Vagina (tissue), 2 donors: ENCODE results near the gene FBXO8. TPM values are rescaled to one million over a fixed set of nuclear protein-coding genes. Genes with fewer than 3 reads are reported as not detected.
"Not testable (repeated sequence)": the region's sequence is repeated elsewhere in the genome, so short reads cannot be mapped to it uniquely, and the experiment has no call there.

Experiments
- DNase-seq, 2 donors: peaks; one replicate each; pipeline ENCODE4 v3.0.0-alpha.2; 2017; ENCODE audit errors: extremely low spot score in 2 of 2
- H3K27ac ChIP-seq: fragments of 200-600 bp; sonication (generic); one replicate; pipeline ENCODE4 v1.5.1; 2019
- H3K27me3 ChIP-seq: fragments of 200-600 bp; sonication (generic); one replicate; pipeline ENCODE4 v1.5.1; 2019
- H3K36me3 ChIP-seq, 2 donors: fragments of 200-600 bp; sonication (generic); one replicate each; pipeline ENCODE4 v1.5.1; 2017 to 2019
- H3K4me1 ChIP-seq: fragments of 200-600 bp; sonication (generic); one replicate; pipeline ENCODE4 v1.5.1; 2019
- H3K4me3 ChIP-seq, 2 donors: fragments of 200-600 bp; sonication (generic); 1 replicate in 1 of 2; 2 replicates in 1 of 2; pipeline ENCODE4 v1.5.1; 2016 to 2019
- H3K9me3 ChIP-seq: fragments of 200-600 bp; sonication (generic); one replicate; pipeline ENCODE4 v1.5.1; 2019
- POLR2A ChIP-seq, 2 donors: fragments of 450-650 bp; IDR thresholded peaks; one replicate each; pipeline ENCODE4 v1.6.1; 2017; ENCODE audit warnings: antibody characterized with exemption in 2 of 2, mild to moderate bottlenecking in 2 of 2, moderate library complexity in 2 of 2
- POLR2AphosphoS5 ChIP-seq, 2 donors: sonication (generic); formaldehyde crosslinking; IDR thresholded peaks; one replicate each; pipeline ENCODE4 v1.9.0; 2017; ENCODE audit warnings: antibody characterized with exemption in 2 of 2, mild to moderate bottlenecking in 2 of 2, low read depth in 1 of 2; ENCODE audit not compliant: insufficient read depth in 1 of 2
- intact Hi-C: fragments of 100-400 bp; cut with DNase I; formaldehyde crosslinking; loops from one replicate; pipeline ENCODE4 v1.15.1; 2023
- total RNA-seq: library from RNA; depleted of rRNA; stranded (reverse); fragments of >200 nt; gene quantifications from one replicate; pipeline ENCODE4 v1.2.3, GENCODE V29; 2016
- TF ChIP-seq, protein P1 (sequence below), 3 experiments: fragments of 450-650 bp in 2 of 3; fragments of 200-600 bp in 1 of 3; sonication (generic) in 1 of 3; IDR thresholded peaks; one replicate each; pipeline ENCODE4 v1.5.1; 2017 to 2019; ENCODE audit warnings: antibody characterized with exemption in 3 of 3, mild to moderate bottlenecking in 2 of 3, moderate library complexity in 2 of 3

Gene FBXO8
- total RNA-seq, 1 donor from 2014 or later = 24.3 TPM

DNA sequence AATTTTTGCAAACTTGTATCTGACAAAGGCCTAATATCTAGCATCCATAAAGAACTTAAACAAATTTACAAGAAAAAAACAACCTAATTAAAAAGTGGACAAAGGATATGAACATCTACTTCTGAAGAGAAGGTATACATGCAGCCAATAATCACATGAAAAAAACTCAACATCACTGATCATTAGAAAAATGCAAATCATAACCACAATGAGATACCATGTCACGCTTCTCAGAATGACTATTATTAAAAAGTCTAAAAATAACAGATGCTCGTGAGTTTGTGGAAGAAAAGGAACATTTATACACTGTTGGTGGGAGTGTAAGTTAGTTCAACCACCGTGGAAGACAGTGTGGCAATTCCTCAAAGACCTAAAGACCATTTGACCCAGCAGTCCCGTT, 24.2 kb upstream of the FBXO8 start:
- DNase-seq = no peak
- H3K4me3 ChIP-seq = no peak overlapping the region
- no peaks in the 10 kb centered on the region for H3K27me3 ChIP-seq
- H3K9me3 ChIP-seq = no peaks in the 10 kb centered on the region
- H3K27ac ChIP-seq = no peak overlapping the region
- no peaks in the 10 kb centered on the region for H3K4me1 ChIP-seq
- TF ChIP-seq POLR2AphosphoS5 (IDR thresholded peaks at IDR 0.05; ENCODE audit: insufficient read depth in 1 of 2, low read depth in 1 of 2) (no peak), POLR2A (IDR thresholded peaks at IDR 0.05) (no peak)
- TF ChIP-seq, protein P1, sequence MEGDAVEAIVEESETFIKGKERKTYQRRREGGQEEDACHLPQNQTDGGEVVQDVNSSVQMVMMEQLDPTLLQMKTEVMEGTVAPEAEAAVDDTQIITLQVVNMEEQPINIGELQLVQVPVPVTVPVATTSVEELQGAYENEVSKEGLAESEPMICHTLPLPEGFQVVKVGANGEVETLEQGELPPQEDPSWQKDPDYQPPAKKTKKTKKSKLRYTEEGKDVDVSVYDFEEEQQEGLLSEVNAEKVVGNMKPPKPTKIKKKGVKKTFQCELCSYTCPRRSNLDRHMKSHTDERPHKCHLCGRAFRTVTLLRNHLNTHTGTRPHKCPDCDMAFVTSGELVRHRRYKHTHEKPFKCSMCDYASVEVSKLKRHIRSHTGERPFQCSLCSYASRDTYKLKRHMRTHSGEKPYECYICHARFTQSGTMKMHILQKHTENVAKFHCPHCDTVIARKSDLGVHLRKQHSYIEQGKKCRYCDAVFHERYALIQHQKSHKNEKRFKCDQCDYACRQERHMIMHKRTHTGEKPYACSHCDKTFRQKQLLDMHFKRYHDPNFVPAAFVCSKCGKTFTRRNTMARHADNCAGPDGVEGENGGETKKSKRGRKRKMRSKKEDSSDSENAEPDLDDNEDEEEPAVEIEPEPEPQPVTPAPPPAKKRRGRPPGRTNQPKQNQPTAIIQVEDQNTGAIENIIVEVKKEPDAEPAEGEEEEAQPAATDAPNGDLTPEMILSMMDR (IDR thresholded peaks at IDR 0.05) = no peak
- H3K36me3 ChIP-seq = peaks cover 0 to 36% of the 10 kb centered on the region in 2 donors
- intact Hi-C loops = no loop called here

DNA sequence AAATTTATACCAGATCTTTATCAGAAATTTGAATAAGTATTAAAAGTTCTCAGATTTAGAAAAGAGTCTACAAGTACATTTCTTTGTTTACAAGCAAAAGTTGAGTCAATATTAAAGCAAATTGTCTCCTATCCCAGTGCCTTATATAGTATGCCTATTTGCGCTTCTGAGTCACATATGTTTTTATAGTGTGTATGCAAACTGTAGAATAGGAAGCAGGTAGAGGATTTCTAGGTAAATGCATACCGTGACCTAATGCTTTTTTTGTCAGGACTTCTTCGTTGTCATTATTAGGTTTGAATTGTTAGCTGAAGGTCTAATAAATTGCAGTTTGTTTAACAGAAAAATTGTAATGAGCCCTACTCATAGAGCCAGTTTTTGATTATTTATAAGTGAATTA, 22.5 kb upstream of the FBXO8 start:
- Histone ChIP-seq H3K9me3 (no peaks in the 10 kb centered on the region), H3K4me3 (no peak overlapping the region), H3K27me3 (no peaks in the 10 kb centered on the region), H3K27ac (no peak overlapping the region), H3K4me1 (no peaks in the 10 kb centered on the region), H3K36me3 (peaks cover 0 to 30% of the 10 kb centered on the region in 2 donors)
- DNase-seq = no peak
- intact Hi-C loops = no loop called here
- TF ChIP-seq, protein P1 (IDR thresholded peaks at IDR 0.05) = no peak
- TF ChIP-seq POLR2A (IDR thresholded peaks at IDR 0.05) (no peak), POLR2AphosphoS5 (IDR thresholded peaks at IDR 0.05; ENCODE audit: insufficient read depth in 1 of 2, low read depth in 1 of 2) (no peak)

DNA sequence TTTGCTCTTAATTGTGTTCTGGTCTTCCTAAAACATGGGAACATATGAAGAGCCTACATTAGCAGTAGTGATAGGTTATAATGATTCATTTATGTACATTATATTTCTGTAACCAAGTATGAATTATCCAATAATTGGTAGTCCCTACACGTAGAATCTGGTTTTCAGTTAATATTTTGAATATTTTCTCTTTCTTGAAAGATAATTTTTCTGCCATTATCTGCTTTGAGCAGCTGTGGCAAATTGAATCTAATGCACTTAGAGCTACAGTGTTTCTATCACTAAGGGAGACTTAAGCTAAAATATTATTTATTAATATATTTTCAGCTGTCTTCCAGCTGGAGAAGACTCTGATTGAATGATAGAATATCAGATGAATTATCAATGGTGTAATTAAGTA, 21.2 kb upstream of the FBXO8 start:
- Histone ChIP-seq H3K4me1 (no peaks in the 10 kb centered on the region), H3K27me3 (no peaks in the 10 kb centered on the region), H3K4me3 (no peak overlapping the region), H3K9me3 (no peaks in the 10 kb centered on the region), H3K27ac (no peak overlapping the region), H3K36me3 (peaks cover 0 to 32% of the 10 kb centered on the region in 2 donors)
- TF ChIP-seq POLR2A (IDR thresholded peaks at IDR 0.05) = no peak
- TF ChIP-seq POLR2AphosphoS5 (IDR thresholded peaks at IDR 0.05; ENCODE audit: insufficient read depth in 1 of 2, low read depth in 1 of 2) = no peak
- TF ChIP-seq, protein P1 (IDR thresholded peaks at IDR 0.05) = no peak
- DNase-seq = no peak
- intact Hi-C loops = no loop called here

DNA sequence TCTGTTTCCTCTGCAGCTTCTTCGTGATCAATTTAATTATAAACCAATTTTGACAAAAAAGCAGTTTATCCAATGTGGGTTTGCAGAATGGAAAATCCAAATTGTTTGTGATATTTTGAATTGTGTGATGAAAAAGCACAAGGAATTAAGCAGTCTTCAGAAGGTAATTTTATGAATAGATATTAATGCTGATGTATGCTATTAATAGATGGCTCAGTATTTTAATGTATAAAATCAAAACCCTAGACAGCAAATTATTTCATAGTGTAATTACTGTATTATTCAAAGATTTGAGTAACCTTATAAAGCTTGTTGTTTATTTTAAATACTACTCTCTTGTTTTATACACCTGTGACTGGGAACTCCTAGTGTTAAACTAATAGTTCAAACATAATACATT, 20.2 kb upstream of the FBXO8 start:
- Histone ChIP-seq H3K4me3 (no peak overlapping the region), H3K27ac (no peak overlapping the region), H3K27me3 (no peaks in the 10 kb centered on the region), H3K36me3 (peaks cover 0 to 24% of the 10 kb centered on the region in 2 donors), H3K9me3 (no peaks in the 10 kb centered on the region), H3K4me1 (no peaks in the 10 kb centered on the region)
- DNase-seq = no peak
- TF ChIP-seq POLR2AphosphoS5 (IDR thresholded peaks at IDR 0.05; ENCODE audit: insufficient read depth in 1 of 2, low read depth in 1 of 2) (no peak), POLR2A (IDR thresholded peaks at IDR 0.05) (no peak)
- TF ChIP-seq, protein P1 (IDR thresholded peaks at IDR 0.05) = no peak
- intact Hi-C loops = no loop called here

DNA sequence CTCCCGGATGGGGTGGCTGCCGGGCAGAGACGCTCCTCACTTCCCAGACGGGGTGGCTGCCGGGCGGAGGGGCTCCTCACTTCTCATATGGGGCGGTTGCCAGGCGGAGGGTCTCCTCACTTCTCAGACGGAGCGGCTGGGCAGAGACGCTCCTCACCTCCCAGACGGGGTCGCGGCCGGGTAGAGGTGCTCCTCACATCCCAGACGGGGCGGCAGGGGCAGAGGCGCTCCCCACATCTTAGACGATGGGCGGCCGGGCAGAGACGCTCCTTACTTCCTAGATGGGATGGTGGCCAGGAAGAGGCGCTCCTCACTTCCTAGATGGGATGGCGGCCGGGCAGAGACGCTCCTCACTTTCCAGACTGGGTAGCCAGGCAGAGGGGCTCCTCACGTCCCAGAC, 11.7 kb upstream of the FBXO8 start:
- H3K27me3 ChIP-seq, H3K4me1 ChIP-seq, intact Hi-C loops, H3K4me3 ChIP-seq, DNase-seq, H3K9me3 ChIP-seq, H3K27ac ChIP-seq: not testable (repeated sequence)
- H3K36me3 ChIP-seq = peaks cover 0 to 22% of the 10 kb centered on the region in 2 donors

DNA sequence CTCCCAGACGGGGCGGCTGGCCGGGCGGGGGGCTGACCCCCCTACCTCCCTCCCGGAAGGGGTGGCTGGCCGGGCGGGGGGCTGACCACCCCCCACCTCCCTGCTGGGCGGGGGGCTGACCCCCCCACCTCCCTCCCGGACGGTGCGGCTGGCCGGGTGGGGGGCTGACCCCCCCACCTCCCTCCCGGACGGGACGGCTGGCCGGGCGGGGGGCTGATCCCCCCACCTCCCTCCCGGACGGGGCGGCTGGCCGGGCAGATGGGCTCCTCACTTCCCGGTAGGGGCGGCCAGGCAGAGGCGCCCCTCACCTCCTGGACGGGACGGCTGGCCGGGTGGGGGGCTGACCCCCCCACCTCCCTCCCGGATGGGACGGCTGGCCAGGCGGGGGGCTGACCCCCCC, 11.2 kb upstream of the FBXO8 start:
- intact Hi-C loops = not testable (repeated sequence)

More for the DNA sequence above, 11.2 kb upstream of the FBXO8 start:
- not testable (repeated sequence) for H3K4me1 ChIP-seq, DNase-seq, H3K27ac ChIP-seq, H3K27me3 ChIP-seq, H3K9me3 ChIP-seq, H3K4me3 ChIP-seq
- peaks cover 0 to 17% of the 10 kb centered on the region in 2 donors for H3K36me3 ChIP-seq
